Measurements from ENCODE around the gene FGFR2.

The FGFR2 gene

DNA sequence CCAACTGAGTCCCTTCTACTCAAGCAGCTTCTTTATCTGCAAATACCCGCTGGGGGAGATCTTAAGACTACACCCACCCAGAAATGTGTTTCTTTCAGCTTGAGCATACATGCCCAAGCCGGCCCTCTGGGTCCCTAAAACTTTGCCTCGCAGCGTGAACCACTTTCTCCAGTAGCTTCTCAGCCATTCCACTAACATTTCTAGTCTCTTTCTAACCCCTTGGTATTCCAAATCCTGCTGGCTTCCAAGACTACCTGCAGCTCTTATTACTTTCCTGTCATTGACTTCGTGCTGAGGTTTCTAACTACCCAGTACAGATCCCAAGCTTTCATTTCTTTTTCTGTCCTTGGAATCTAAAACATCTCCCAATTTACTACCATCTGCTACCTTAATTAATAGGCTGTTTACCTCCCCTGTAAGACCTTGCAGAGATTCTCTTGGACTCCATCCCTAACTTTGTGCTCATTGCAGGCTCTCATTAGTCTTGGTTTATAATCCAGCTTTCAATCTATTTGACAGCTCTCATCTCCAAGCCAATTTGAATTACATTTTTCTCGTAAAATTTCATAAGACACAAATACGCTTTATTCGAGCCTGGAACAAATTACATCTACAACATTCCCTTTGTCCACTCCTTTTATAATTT lies 153.6 kb downstream of the FGFR2 start:
- TF ChIP-seq EZH2phosphoT487 (IDR thresholded peaks at IDR 0.05; ENCODE audit: low read depth): no peak
- TF ChIP-seq, protein P1, sequence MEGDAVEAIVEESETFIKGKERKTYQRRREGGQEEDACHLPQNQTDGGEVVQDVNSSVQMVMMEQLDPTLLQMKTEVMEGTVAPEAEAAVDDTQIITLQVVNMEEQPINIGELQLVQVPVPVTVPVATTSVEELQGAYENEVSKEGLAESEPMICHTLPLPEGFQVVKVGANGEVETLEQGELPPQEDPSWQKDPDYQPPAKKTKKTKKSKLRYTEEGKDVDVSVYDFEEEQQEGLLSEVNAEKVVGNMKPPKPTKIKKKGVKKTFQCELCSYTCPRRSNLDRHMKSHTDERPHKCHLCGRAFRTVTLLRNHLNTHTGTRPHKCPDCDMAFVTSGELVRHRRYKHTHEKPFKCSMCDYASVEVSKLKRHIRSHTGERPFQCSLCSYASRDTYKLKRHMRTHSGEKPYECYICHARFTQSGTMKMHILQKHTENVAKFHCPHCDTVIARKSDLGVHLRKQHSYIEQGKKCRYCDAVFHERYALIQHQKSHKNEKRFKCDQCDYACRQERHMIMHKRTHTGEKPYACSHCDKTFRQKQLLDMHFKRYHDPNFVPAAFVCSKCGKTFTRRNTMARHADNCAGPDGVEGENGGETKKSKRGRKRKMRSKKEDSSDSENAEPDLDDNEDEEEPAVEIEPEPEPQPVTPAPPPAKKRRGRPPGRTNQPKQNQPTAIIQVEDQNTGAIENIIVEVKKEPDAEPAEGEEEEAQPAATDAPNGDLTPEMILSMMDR (IDR thresholded peaks at IDR 0.05; ENCODE audit: low read depth, low read length): no peak
- H2AFZ ChIP-seq (ENCODE audit: low read depth, low read length): no peak overlapping the region
- H3K4me2 ChIP-seq (ENCODE audit: low read length): no peak overlapping the region
- no peaks in the 10 kb centered on the region for H3K79me2 ChIP-seq (ENCODE audit: low read length)
- H3K36me3 ChIP-seq (replicated peaks; ENCODE audit: low read depth, low read length): no peaks in the 10 kb centered on the region
- peaks cover 57% of the 10 kb centered on the region for H3K4me1 ChIP-seq (ENCODE audit: low read length)
- no peaks in the 10 kb centered on the region for H3K9me3 ChIP-seq (ENCODE audit: insufficient read depth, low read length)
- H3K9ac ChIP-seq (ENCODE audit: low read length): peak overlapping the region; percentile 31; the same call in 1 of the 2 replicates
- no peaks in the 10 kb centered on the region for H3K27me3 ChIP-seq (ENCODE audit: low read depth, low read length)
- H3K27ac ChIP-seq (ENCODE audit: low read length): no peak overlapping the region; the same call in 1 of the 2 replicates
- H3K4me3 ChIP-seq (ENCODE audit: low read length): no peak overlapping the region
- H4K20me1 ChIP-seq (ENCODE audit: insufficient read depth, low read length): no peaks in the 10 kb centered on the region

DNA sequence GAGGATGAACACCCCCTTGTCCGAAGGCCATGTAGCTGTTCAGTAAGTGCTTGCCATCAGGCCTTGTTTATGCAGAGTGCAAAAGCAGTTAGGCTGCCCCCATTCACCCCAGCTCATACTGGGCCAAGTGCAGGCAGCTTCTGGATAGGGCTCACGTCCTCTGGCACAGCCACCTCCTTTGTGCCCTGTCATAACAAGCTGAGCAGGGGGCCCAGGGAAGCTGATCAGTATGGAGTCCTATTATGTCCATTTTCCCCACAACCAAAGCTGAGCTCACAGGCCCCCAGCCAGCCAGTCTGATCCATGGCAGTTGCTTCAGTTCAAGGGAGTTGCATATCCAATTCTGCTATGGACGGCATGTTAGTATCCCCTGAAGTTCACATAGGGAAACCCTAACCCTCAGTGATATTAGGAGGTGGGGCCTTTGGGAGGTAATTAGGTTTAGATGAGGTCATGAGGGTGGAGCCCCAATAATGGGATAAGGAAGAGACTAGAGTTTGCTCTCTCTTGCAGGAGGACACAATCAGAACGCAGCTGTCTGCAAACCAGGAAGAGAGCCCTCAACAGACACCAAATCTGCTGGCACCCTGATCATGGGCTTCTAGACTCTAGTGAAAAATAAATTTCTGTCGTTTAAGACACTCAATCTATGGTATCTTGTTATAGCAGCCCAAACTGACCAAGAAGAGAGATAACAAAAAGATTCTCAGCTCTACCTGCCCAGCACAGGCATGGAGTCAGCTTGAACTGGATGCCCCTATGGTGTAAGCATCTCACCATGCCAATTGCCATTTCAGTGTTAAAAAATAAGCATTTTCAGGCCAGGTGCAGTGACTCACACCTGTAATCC lies 155.9 kb downstream of the FGFR2 start:
- H4K20me1 ChIP-seq (ENCODE audit: insufficient read depth, low read length): no peaks in the 10 kb centered on the region
- H3K9ac ChIP-seq (ENCODE audit: low read length): no peak overlapping the region
- H3K27ac ChIP-seq (ENCODE audit: low read length): no peak overlapping the region
- H2AFZ ChIP-seq (ENCODE audit: low read depth, low read length): no peak overlapping the region
- H3K4me2 ChIP-seq (ENCODE audit: low read length): no peak overlapping the region
- peaks cover 58% of the 10 kb centered on the region for H3K4me1 ChIP-seq (ENCODE audit: low read length)
- H3K79me2 ChIP-seq (ENCODE audit: low read length): no peaks in the 10 kb centered on the region
- H3K27me3 ChIP-seq (ENCODE audit: low read depth, low read length): no peaks in the 10 kb centered on the region
- H3K36me3 ChIP-seq (replicated peaks; ENCODE audit: low read depth, low read length): no peaks in the 10 kb centered on the region
- no peaks in the 10 kb centered on the region for H3K9me3 ChIP-seq (ENCODE audit: insufficient read depth, low read length)
- no peak for TF ChIP-seq EZH2phosphoT487 (IDR thresholded peaks at IDR 0.05; ENCODE audit: low read depth)
- TF ChIP-seq, protein P1 (IDR thresholded peaks at IDR 0.05; ENCODE audit: low read depth, low read length): no peak
- H3K4me3 ChIP-seq (ENCODE audit: low read length): no peak overlapping the region

DNA sequence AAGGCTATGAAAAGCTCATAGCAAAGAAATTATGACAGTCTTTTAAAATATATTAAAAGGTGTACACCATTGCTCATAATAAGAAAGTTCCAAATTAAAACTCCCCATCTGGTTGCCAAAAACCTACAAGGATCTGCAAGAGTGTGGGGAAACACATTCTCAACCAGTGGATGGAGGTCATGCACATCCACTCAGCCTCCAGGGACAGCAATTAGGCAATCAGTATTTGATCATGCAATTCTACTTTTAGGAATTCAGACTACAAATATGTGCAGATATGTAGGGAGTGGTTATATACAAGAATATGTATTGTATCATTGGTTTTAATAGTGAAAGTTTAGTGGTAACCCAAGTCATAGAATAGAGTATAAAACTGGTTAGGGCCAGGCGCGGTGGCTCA lies 157.8 kb downstream of the FGFR2 start:
- Histone ChIP-seq H4K20me1 (ENCODE audit: insufficient read depth, low read length) (no peaks in the 10 kb centered on the region), H3K4me1 (ENCODE audit: low read length) (peaks cover 48% of the 10 kb centered on the region), H3K36me3 (replicated peaks; ENCODE audit: low read depth, low read length) (no peaks in the 10 kb centered on the region), H3K27ac (ENCODE audit: low read length) (no peak overlapping the region), H3K4me2 (ENCODE audit: low read length) (no peak overlapping the region), H3K79me2 (ENCODE audit: low read length) (no peaks in the 10 kb centered on the region), H3K9me3 (ENCODE audit: insufficient read depth, low read length) (no peaks in the 10 kb centered on the region), H2AFZ (ENCODE audit: low read depth, low read length) (no peak overlapping the region), H3K9ac (ENCODE audit: low read length) (no peak overlapping the region), H3K27me3 (ENCODE audit: low read depth, low read length) (no peaks in the 10 kb centered on the region), H3K4me3 (ENCODE audit: low read length) (no peak overlapping the region)
- no peak for TF ChIP-seq EZH2phosphoT487 (IDR thresholded peaks at IDR 0.05; ENCODE audit: low read depth)
- TF ChIP-seq, protein P1 (IDR thresholded peaks at IDR 0.05; ENCODE audit: low read depth, low read length): no peak

- Histone ChIP-seq H4K20me1 (ENCODE audit: insufficient read depth, low read length) (no peaks in the 10 kb centered on the region), H3K27ac (ENCODE audit: low read length) (no peak overlapping the region), H3K79me2 (ENCODE audit: low read length) (no peaks in the 10 kb centered on the region), H3K4me2 (ENCODE audit: low read length) (peak overlapping the region; percentile 48), H3K27me3 (ENCODE audit: low read depth, low read length) (no peaks in the 10 kb centered on the region), H3K36me3 (replicated peaks; ENCODE audit: low read depth, low read length) (no peaks in the 10 kb centered on the region), H3K9ac (ENCODE audit: low read length) (no peak overlapping the region; the same call in 1 of the 2 replicates), H3K4me1 (ENCODE audit: low read length) (peaks cover 30% of the 10 kb centered on the region), H3K4me3 (ENCODE audit: low read length) (no peak overlapping the region), H2AFZ (ENCODE audit: low read depth, low read length) (no peak overlapping the region; the same call in 1 of the 2 replicates), H3K9me3 (ENCODE audit: insufficient read depth, low read length) (no peaks in the 10 kb centered on the region)
- no peak for TF ChIP-seq EZH2phosphoT487 (IDR thresholded peaks at IDR 0.05; ENCODE audit: low read depth)
- TF ChIP-seq, protein P1 (IDR thresholded peaks at IDR 0.05; ENCODE audit: low read depth, low read length): no peak
Measured at GRCh38 chr10:121438333-121438732, 159.9 kb downstream of the FGFR2 start.

All from OCI-LY3 (cell line).